Duodenal mucosa (tissue), 2 donors: ENCODE results near the gene TMEM161A.

Experiments
- H3K27ac ChIP-seq: one replicate; pipeline ENCODE4 v1.7.0; 2013; ENCODE audit warnings: low read depth, low read length
- H3K27me3 ChIP-seq, 2 donors: one replicate each; pipeline ENCODE4 v1.7.0; 2013; ENCODE audit warnings: low read length in 2 of 2, control low read depth in 1 of 2; ENCODE audit not compliant: insufficient read depth in 2 of 2, control insufficient read depth in 1 of 2
- H3K36me3 ChIP-seq, 2 donors: one replicate each; pipeline ENCODE4 v1.7.0; 2013; ENCODE audit warnings: low read length in 2 of 2, control low read depth in 1 of 2; ENCODE audit not compliant: insufficient read depth in 2 of 2, control insufficient read depth in 1 of 2
- H3K4me1 ChIP-seq, 2 donors: one replicate each; pipeline ENCODE4 v1.7.0; 2013; ENCODE audit warnings: low read length in 2 of 2, control low read depth in 1 of 2; ENCODE audit not compliant: insufficient read depth in 2 of 2, control insufficient read depth in 1 of 2
- H3K4me3 ChIP-seq, 2 donors: one replicate each; pipeline ENCODE4 v1.7.0; 2013; ENCODE audit warnings: low read length in 2 of 2, low read depth in 1 of 2
- H3K9ac ChIP-seq, 2 donors: one replicate each; pipeline ENCODE4 v1.7.0; 2013; ENCODE audit warnings: low read length in 2 of 2, low read depth in 1 of 2
- H3K9me3 ChIP-seq, 2 donors: one replicate each; pipeline ENCODE4 v1.7.0; 2013; ENCODE audit warnings: low read length in 2 of 2, control low read depth in 1 of 2; ENCODE audit not compliant: control insufficient read depth in 1 of 2

The TMEM161A gene

GRCh38 chr19:19078801-19079200 lies 59.5 kb downstream of the TMEM161A start:
- H3K9ac ChIP-seq, result no peak overlapping the region
- peaks cover 0 to 6% of the 10 kb centered on the region in 2 donors for H3K36me3 ChIP-seq
- H3K4me1 ChIP-seq, result peaks cover 0 to 10% of the 10 kb centered on the region in 2 donors
- no peak overlapping the region for H3K4me3 ChIP-seq
- no peak overlapping the region for H3K27ac ChIP-seq
- H3K9me3 ChIP-seq, result no peaks in the 10 kb centered on the region
- H3K27me3 ChIP-seq, result no peaks in the 10 kb centered on the region

- Histone ChIP-seq H3K4me3 (no peak overlapping the region), H3K27ac (no peak overlapping the region), H3K4me1 (peaks cover 0 to 10% of the 10 kb centered on the region in 2 donors), H3K27me3 (no peaks in the 10 kb centered on the region), H3K9ac (no peak overlapping the region), H3K36me3 (peaks cover 0 to 6% of the 10 kb centered on the region in 2 donors), H3K9me3 (no peaks in the 10 kb centered on the region)
Measured at GRCh38 chr19:19077103-19077502, 61.2 kb downstream of the TMEM161A start.

DNA sequence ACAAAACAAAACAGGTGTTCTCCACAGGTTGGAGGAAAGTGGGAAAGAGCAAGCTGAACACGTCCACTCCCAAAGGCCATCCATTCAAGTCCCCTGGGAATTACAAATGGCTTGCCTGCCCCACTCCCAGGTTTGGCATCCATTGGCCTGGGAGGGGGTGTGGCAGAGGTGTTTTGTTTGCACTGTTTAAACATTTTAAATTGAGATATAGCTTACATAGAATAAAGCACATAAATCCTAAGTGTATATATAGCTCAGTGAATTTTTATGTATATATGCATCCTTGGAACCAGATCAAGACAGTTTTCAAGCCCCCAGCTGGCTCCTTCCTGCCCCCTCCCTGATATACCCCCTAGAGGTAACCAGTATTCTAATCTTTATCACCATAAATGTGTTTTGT lies 61.8 kb downstream of the TMEM161A start:
- peaks cover 0 to 10% of the 10 kb centered on the region in 2 donors for H3K4me1 ChIP-seq
- no peaks in the 10 kb centered on the region for H3K9me3 ChIP-seq
- no peak overlapping the region for H3K9ac ChIP-seq
- peaks cover 0 to 6% of the 10 kb centered on the region in 2 donors for H3K36me3 ChIP-seq
- H3K4me3 ChIP-seq, result no peak overlapping the region
- H3K27me3 ChIP-seq, result no peaks in the 10 kb centered on the region
- H3K27ac ChIP-seq, result no peak overlapping the region

- Histone ChIP-seq H3K9me3 (no peaks in the 10 kb centered on the region), H3K36me3 (peaks cover 0 to 9% of the 10 kb centered on the region in 2 donors), H3K4me3 (no peak overlapping the region), H3K4me1 (peaks cover 0 to 10% of the 10 kb centered on the region in 2 donors), H3K27ac (no peak overlapping the region), H3K9ac (no peak overlapping the region), H3K27me3 (no peaks in the 10 kb centered on the region)
Measured at GRCh38 chr19:19075126-19075525, 63.2 kb downstream of the TMEM161A start.

DNA sequence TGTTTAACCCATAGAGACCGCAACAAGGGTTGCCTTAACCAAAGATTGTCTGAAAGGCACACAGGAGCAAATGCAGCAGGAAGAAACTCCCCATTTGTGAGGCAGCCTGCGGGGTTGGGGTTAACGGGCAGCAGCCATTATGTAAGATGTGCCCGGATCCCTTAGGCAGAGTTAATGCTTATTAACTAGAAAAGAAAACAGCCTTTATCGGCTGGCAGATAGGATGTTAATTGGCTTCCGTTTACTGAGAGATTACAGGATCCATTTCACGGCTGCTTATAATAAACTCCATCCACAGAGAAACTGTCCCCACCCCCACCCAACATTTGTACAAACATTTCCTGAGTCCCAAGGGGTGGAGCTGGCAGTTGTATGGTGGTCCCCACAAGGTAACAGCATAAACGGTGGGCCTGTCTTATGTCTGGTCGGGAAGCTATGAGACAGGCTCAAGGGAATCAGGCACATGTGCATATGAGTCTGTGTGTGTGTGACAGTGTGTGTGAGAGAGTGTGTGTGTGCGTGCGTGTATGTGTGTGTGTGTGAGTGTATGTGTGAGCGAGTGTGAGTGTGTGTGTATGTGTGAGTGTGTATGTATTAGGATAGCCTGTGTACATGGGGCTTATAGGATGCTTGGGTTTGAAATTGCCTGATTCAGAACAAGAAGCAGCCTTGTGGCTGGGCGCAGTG lies 63.9 kb downstream of the TMEM161A start:
- H3K4me3 ChIP-seq, result peak overlapping the region in 1 of 2 donors; percentile 14
- H3K36me3 ChIP-seq, result peaks cover 0 to 9% of the 10 kb centered on the region in 2 donors
- no peaks in the 10 kb centered on the region for H3K27me3 ChIP-seq
- H3K9me3 ChIP-seq, result no peaks in the 10 kb centered on the region
- no peak overlapping the region for H3K9ac ChIP-seq
- H3K27ac ChIP-seq, result no peak overlapping the region
- H3K4me1 ChIP-seq, result peaks cover 0 to 10% of the 10 kb centered on the region in 2 donors

- H3K27me3 ChIP-seq, result no peaks in the 10 kb centered on the region
- H3K4me1 ChIP-seq, result peaks cover 0 to 10% of the 10 kb centered on the region in 2 donors
- H3K9ac ChIP-seq, result no peak overlapping the region
- H3K36me3 ChIP-seq, result peaks cover 0 to 9% of the 10 kb centered on the region in 2 donors
- H3K4me3 ChIP-seq, result no peak overlapping the region
- H3K9me3 ChIP-seq, result no peaks in the 10 kb centered on the region
- H3K27ac ChIP-seq, result no peak overlapping the region
Measured at GRCh38 chr19:19071897-19072296, 66.4 kb downstream of the TMEM161A start.
